Measurements from ENCODE around the gene ARHGAP24. TPM values are rescaled to one million over a fixed set of nuclear protein-coding genes. Genes with fewer than 3 reads are reported as not detected.

Gene ARHGAP24
- total RNA-seq, 6 experiments from 2014 or later: 4.0 to 7.3 (median 6.1) TPM

DNA sequence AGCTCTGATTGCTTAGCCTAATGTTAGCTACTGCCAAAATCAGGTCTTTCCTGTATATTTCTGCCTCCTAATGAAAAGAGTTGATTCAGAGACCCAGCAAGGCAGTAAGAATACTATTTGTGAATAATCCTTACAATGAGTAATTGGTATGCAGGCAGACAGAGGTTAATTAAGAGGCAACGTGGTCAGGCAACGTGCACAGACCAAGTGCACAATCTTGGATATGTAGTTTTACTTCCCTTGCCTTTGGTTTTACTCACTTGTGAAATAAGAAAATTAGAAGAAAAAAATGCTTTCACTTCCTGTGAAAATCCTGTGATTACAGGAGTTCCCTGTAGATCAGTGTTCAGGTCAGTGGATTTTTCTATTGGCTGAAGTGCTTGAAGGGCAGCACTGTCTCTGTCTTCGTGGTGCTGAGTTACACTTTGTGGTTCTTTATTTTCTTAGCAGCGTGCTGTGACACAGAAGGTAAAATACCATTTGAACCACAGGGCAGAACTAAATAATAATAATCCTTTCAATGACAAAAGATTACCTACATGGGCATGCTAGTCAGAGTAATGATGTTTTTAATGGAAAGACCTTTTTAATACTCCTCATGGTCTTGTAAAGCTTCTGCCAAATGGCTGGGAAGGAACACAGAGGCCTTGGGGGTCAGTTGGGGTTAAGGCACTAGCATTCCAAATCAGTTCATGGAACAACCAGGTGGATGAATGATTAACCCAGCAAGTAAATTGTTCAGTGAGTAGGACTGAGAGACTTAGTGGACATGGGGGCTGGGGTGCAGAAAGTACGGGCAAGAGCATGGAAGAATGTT lies 454.0 kb downstream of the ARHGAP24 start:
- ATAC-seq (peak; percentile 86 to 94 (median 91)), DNase-seq (peak; percentile 29 to 78 (median 67))
- Histone ChIP-seq H3K4me1 (peaks cover 0 to 47% (median 13%) of the 10 kb centered on the region in 4 donors), H3K27me3 (no peaks in the 10 kb centered on the region), H3K36me3 (no peaks in the 10 kb centered on the region), H3K9me3 (no peaks in the 10 kb centered on the region), H3K27ac (peak overlapping the region; percentile 52 to 90 (median 83)), H3K4me3 (peak overlapping the region; percentile 29 to 47 (median 40))
- intact Hi-C loops (cut with DNase I): no loop called here
- WGBS (ENCODE audit: insufficient coverage, low coverage, low lambda C conversion rate, missing lambda C conversion rate): 13% methylated on average over 5 of the region's 5 CpGs
- peak; percentile 41 for TF ChIP-seq POLR2A (IDR thresholded peaks at IDR 0.05)
- no peak for TF ChIP-seq CTCF (IDR thresholded peaks at IDR 0.05)

- peak; percentile 68 to 80 (median 76) for ATAC-seq
- peak overlapping the region; percentile 52 to 90 (median 83) for H3K27ac ChIP-seq
These were observed 455.2 kb downstream of the ARHGAP24 start for GRCh38 chr4:85929961-85930665.

DNA sequence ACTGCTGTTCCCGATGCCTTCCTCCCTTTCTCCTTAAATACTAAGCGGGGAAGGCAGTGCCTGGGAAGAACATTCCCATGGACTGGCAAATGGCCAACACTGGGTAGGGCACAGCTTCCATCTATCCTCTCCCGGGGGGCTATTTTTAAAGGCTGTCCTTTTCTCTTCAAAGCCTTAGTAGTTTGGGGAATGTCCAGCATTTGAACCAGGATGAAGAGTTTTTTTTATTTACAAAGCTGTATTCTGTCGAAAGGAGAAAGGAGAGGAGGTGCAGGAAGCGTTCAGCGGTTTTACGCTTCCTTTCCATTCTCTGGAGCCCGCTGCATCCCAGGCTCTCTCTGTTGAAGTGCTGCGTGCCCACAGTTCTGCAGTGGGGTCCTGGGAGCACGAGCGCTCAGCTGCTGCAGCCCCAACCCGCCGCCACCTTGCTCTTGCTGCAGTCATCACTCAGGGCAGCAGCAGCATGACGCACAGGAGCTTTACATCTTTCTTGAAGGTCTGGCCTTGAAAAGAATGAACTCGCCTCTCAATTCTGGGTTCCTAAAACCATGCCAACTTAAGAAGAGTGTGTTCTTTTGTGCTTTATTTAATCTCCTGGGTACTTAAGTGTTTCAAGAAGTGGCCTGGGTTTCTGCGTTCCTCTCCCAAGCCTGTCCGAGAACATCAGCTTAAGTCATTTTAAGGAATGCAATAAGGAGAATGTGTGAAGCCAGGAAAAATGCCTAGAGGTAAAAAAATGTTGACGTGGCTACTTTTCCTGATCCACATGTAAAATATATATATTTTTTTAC lies 457.7 kb downstream of the ARHGAP24 start:
- no peak for DNase-seq
- no peak for TF ChIP-seq POLR2A (IDR thresholded peaks at IDR 0.05)
- no peak for TF ChIP-seq CTCF (IDR thresholded peaks at IDR 0.05)
- H3K4me3 ChIP-seq: peak overlapping the region in 1 of 3 donors; percentile 0
- no peaks in the 10 kb centered on the region for H3K36me3 ChIP-seq
- peak overlapping the region in 2 of 3 donors; percentile 78 to 83 for H3K27ac ChIP-seq
- WGBS (ENCODE audit: insufficient coverage, low coverage, low lambda C conversion rate, missing lambda C conversion rate): 46% methylated on average over 15 of the region's 18 CpGs
- intact Hi-C loops (cut with DNase I): no loop called here
- no peaks in the 10 kb centered on the region for H3K9me3 ChIP-seq
- peaks cover 0 to 59% (median 13%) of the 10 kb centered on the region in 4 donors for H3K4me1 ChIP-seq
- no peaks in the 10 kb centered on the region for H3K27me3 ChIP-seq
- ATAC-seq: no peak

More at GRCh38 chr4:85929961-85930665, 455.2 kb downstream of the ARHGAP24 start:
- TF ChIP-seq CTCF (IDR thresholded peaks at IDR 0.05) (no peak), POLR2A (IDR thresholded peaks at IDR 0.05) (no peak)
- Histone ChIP-seq H3K4me1 (peaks cover 0 to 50% (median 13%) of the 10 kb centered on the region in 4 donors), H3K9me3 (no peaks in the 10 kb centered on the region), H3K27me3 (no peaks in the 10 kb centered on the region), H3K4me3 (peak overlapping the region; percentile 29 to 47 (median 40)), H3K36me3 (no peaks in the 10 kb centered on the region)
- WGBS (ENCODE audit: insufficient coverage, low coverage, low lambda C conversion rate, missing lambda C conversion rate): 9% methylated on average over 9 of the region's 10 CpGs
- peak; percentile 49 to 64 (median 62) for DNase-seq
- intact Hi-C loops (cut with DNase I): no loop called here

- Histone ChIP-seq H3K4me1 (peaks cover 0 to 60% (median 13%) of the 10 kb centered on the region in 4 donors), H3K27me3 (no peaks in the 10 kb centered on the region), H3K4me3 (no peak overlapping the region), H3K9me3 (no peaks in the 10 kb centered on the region), H3K27ac (peak overlapping the region in 2 of 3 donors; percentile 78 to 83), H3K36me3 (no peaks in the 10 kb centered on the region)
- intact Hi-C loops (cut with DNase I): no loop called here
- TF ChIP-seq POLR2A (IDR thresholded peaks at IDR 0.05) (no peak), CTCF (IDR thresholded peaks at IDR 0.05) (no peak)
- ATAC-seq (peak; percentile 30 to 64 (median 48)), DNase-seq (no peak)
- 43% methylated on average over 3 of the region's 3 CpGs for WGBS (ENCODE audit: insufficient coverage, low coverage, low lambda C conversion rate, missing lambda C conversion rate)
These were observed 458.3 kb downstream of the ARHGAP24 start for GRCh38 chr4:85933291-85933640.

All from right lobe of liver (tissue), 6 donors.